K562 (cell line): ENCODE measurements around the gene DBNDD1. TPM values are rescaled to one million over a fixed set of nuclear protein-coding genes. Genes with fewer than 3 reads are reported as not detected.
"Not testable (repeated sequence)": the region's sequence is repeated elsewhere in the genome, so short reads cannot be mapped to it uniquely, and the experiment has no call there.

ENCODE experiments used
- ATAC-seq: fragments of 200-7000 bp; cut with Tn5 transposase; 3 replicates; pipeline ENCODE4 v1.9.1; 2020; ENCODE audit warnings: moderate library complexity
- BruUV-seq: library from RNA; stranded (reverse); fragments of 400-500 nt; replicated peaks from 2 replicates; lab custom pipeline; 2021; lab: Mats Ljungman, UMichigan
- CTCF ChIA-PET: fragments of 300-600 bp; formaldehyde crosslinking; extraction: SDS; loops from one replicate; lab custom pipeline; 2021; ENCODE audit warnings: low intra/inter-chr PET ratio; lab: Yijun Ruan, JAX
- POLR2A ChIA-PET: fragments of 300-600, 350-650 bp; sonication (Branson Sonifier 250); formaldehyde crosslinking; extraction: SDS; loops from one replicate; lab custom pipeline; 2021; ENCODE audit warnings: antibody characterized with exemption, inconsistent platforms; lab: Yijun Ruan, JAX
- DNase-seq, 4 experiments: peaks; one replicate each; pipeline versions ENCODE4 v3.0.0 to v3.0.0-alpha.2; 2011 to 2018; ENCODE audit warnings: low spot score in 3 of 4, mixed read lengths in 3 of 4; ENCODE audit errors: extremely low read depth in 1 of 4
- FAIRE-seq: peaks from 2 replicates; lab custom pipeline; 2011; peaks lifted over from hg19 to GRCh38; lab: Jason Lieb, UNC
- H2AFZ ChIP-seq: 2 replicates; pipeline ENCODE4 v1.6.0; 2011; ENCODE audit warnings: low read depth, low read length, control low read depth, inconsistent platforms
- H3K27ac ChIP-seq: fragments of 200-600 bp; 3 replicates; pipeline ENCODE4 v1.8.0; 2011; ENCODE audit warnings: low read depth, mild to moderate bottlenecking, control low read depth, inconsistent platforms, low read length, moderate library complexity, mixed read lengths; ENCODE audit errors: extremely low read depth
- H3K27me3 ChIP-seq, 2 experiments: fragments of 300-600 bp in 1 of 2; 2 replicates in 1 of 2; 3 replicates in 1 of 2; pipeline versions ENCODE4 v1.6.0 to v1.8.0; 2011; ENCODE audit warnings: inconsistent platforms in 2 of 2, low read length in 2 of 2, mild to moderate bottlenecking in 1 of 2, mixed read lengths in 1 of 2, moderate library complexity in 1 of 2; ENCODE audit not compliant: control insufficient read depth in 2 of 2, insufficient read depth in 2 of 2
- H3K36me3 ChIP-seq: fragments of 300-600 bp; 3 replicates; pipeline ENCODE4 v1.8.0; 2011; ENCODE audit warnings: mild to moderate bottlenecking, low read length, inconsistent platforms; ENCODE audit not compliant: control insufficient read depth, insufficient read depth
- H3K4me1 ChIP-seq, 2 experiments: fragments of 200-600 bp in 1 of 2; replicated peaks in 1 of 2; 2 replicates in 1 of 2; 3 replicates in 1 of 2; pipeline versions ENCODE4 v1.5.1 to v1.8.0; 2011; ENCODE audit warnings: inconsistent platforms in 2 of 2, low read length in 2 of 2, mild to moderate bottlenecking in 1 of 2, mixed read lengths in 1 of 2, moderate library complexity in 1 of 2; ENCODE audit not compliant: control insufficient read depth in 2 of 2, insufficient read depth in 2 of 2
- H3K4me2 ChIP-seq: 2 replicates; pipeline ENCODE4 v1.6.1; 2011; ENCODE audit warnings: low read length, control low read depth, inconsistent platforms, mixed read lengths; ENCODE audit not compliant: insufficient read depth
- H3K4me3 ChIP-seq: fragments of 200-600 bp; sonication (generic), shearing (Covaris generic); 2 replicates; pipeline ENCODE4 v1.5.1; 2016; ENCODE audit warnings: control low read depth, inconsistent platforms
- H3K79me2 ChIP-seq: fragments of 200-600 bp; 3 replicates; pipeline ENCODE4 v1.8.0; 2011; ENCODE audit warnings: low read length, inconsistent platforms; ENCODE audit not compliant: control insufficient read depth, insufficient read depth
- H3K9ac ChIP-seq, 2 experiments: 2 replicates each; pipeline versions ENCODE4 v1.6.0 to v1.6.1; 2011; ENCODE audit warnings: low read depth in 2 of 2, low read length in 2 of 2, control low read depth in 1 of 2, inconsistent platforms in 1 of 2, mild to moderate bottlenecking in 1 of 2, mixed read lengths in 1 of 2; ENCODE audit not compliant: insufficient read depth in 1 of 2
- H3K9me1 ChIP-seq: one replicate; pipeline ENCODE4 v1.6.0; 2011; ENCODE audit warnings: inconsistent platforms, mild to moderate bottlenecking, low read length, moderate library complexity; ENCODE audit not compliant: control insufficient read depth, insufficient read depth
- H3K9me3 ChIP-seq: replicated peaks from 2 replicates; pipeline ENCODE4 v1.5.1; 2011; ENCODE audit warnings: low read depth, low read length, inconsistent platforms; ENCODE audit not compliant: control insufficient read depth, insufficient read depth
- H4K20me1 ChIP-seq: replicated peaks from 2 replicates; pipeline ENCODE4 v1.6.1; 2011; ENCODE audit warnings: low read length, inconsistent platforms, mixed read lengths; ENCODE audit not compliant: control insufficient read depth, insufficient read depth
- ARID1B ChIP-seq: fragments of 450-650 bp; IDR thresholded peaks from 2 replicates; pipeline ENCODE4 v1.6.1; 2016; ENCODE audit warnings: antibody characterized with exemption, mild to moderate bottlenecking, inconsistent platforms
- BHLHE40 ChIP-seq: IDR thresholded peaks from 2 replicates; pipeline ENCODE4 v1.6.1; 2011; ENCODE audit warnings: low read length, improper control_type of control experiment
- ELF1 ChIP-seq: fragments of 200-800 bp; sonication (Bioruptor generic); IDR thresholded peaks from 2 replicates; pipeline ENCODE4 v1.6.1; 2016; ENCODE audit warnings: missing genetic modification characterization, missing compliant biosample characterization
- FOSL1 ChIP-seq: fragments of 200-800 bp; sonication (Bioruptor generic); conservative IDR thresholded peaks from 2 replicates; pipeline ENCODE4 v1.6.1; 2016; ENCODE audit warnings: missing genetic modification characterization, missing compliant biosample characterization
- GATAD2B ChIP-seq: fragments of 450-650 bp; IDR thresholded peaks from 2 replicates; pipeline ENCODE4 v1.6.1; 2017; ENCODE audit warnings: mild to moderate bottlenecking, borderline replicate concordance
- TEAD1 ChIP-seq, 2 experiments: fragments of 450-650 bp in 1 of 2; sonication (generic) in 1 of 2; formaldehyde crosslinking; IDR thresholded peaks; 2 replicates each; pipeline versions ENCODE4 v1.4.0 to v1.8.0; 2020 to 2022; ENCODE audit warnings: mild to moderate bottlenecking in 2 of 2, missing genetic modification reagents in 1 of 2
- WGBS: fragments of 100-300 bp; shearing (Covaris generic); methylation state at CpG from one replicate; pipeline ENCODE4 v1.1.6; 2016; ENCODE audit warnings: low coverage, mixed read lengths; ENCODE audit not compliant: insufficient coverage; ENCODE audit errors: missing lambda C conversion rate; 5-methylcytosine and 5-hydroxymethylcytosine counted together
- in situ Hi-C: fragments of 300-500 bp; cut with MboI; formaldehyde crosslinking; loops from 4 replicates; pipeline ENCODE4 v1.15.0; 2018; ENCODE audit warnings: inconsistent platforms, mixed read lengths
- intact Hi-C: fragments of 100-400 bp; cut with micrococcal nuclease; formaldehyde crosslinking; loops from 2 replicates; pipeline ENCODE4 v1.14.2; 2022
- polyA plus RNA-seq, 8 experiments: library from polyadenylated mRNA; depleted of rRNA in 4 of 8; stranded (reverse) in 5 of 8; unstranded in 3 of 8; fragments of >200 nt; fragmentation: Nextera tagmentation in 2 of 8; fragmentation: Illumina TruSeq in 1 of 8; extraction: Ambion mirVana in 2 of 8; extraction: Trizol in 1 of 8; gene quantifications; 2 replicates each; pipeline versions ENCODE4 v1.2.1 to v1.2.3, GENCODE V29; 2011 to 2014; ENCODE audit warnings: inconsistent platforms in 1 of 8, missing spikeins in 1 of 8
- total RNA-seq, 7 experiments: library from RNA; depleted of rRNA in 6 of 7; stranded (reverse); fragments of >200 nt in 6 of 7; fragmentation: Illumina TruSeq in 2 of 7; extraction: Trizol in 2 of 7; gene quantifications; 2 replicates each; pipeline versions ENCODE4 v1.2.1 to v1.2.3, GENCODE V29; 2011 to 2021; ENCODE audit warnings: low replicate concordance in 1 of 7

The DBNDD1 gene
- total and polyA plus RNA-seq, 9 of the 15 experiments (the other 6 are each of a cell fraction or from before 2014, with no cell fraction given), result 0.55 to 13.0 (median 5.8) TPM

DNA sequence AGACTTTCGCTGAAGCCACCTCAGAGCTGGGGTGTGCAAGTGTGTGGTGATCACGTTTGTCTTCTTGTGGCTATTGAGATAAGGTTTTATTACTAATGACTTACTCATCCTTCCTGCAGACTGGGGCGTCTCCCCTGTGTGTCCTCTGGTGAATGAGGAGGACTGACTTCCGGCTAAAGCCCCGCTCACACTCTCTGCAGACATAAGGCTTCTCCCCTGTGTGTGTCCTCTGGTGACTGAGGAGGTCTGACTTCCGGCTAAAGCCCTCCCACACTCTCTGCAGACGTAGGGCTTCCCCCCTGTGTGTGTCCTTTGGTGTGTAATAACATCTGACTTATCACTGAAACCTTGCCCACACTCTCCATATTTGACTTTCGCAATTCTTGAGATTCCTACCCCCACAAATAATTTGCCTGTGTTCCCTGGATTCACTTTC lies 38.5 kb upstream of the DBNDD1 start (continued):
- peak; percentile 97 for TF ChIP-seq FOSL1 (tag)
- peak; percentile 68 for TF ChIP-seq ARID1B
- no peak for TF ChIP-seq GATAD2B
- TF ChIP-seq ELF1 (tag), result peak; percentile 64
- no peak; a peak in 1 of 4 replicates for TF ChIP-seq TEAD1 (CRISPR knock-in tag; IDR thresholded peaks at IDR 0.05)
- peak; percentile 96 for TF ChIP-seq BHLHE40

DNA sequence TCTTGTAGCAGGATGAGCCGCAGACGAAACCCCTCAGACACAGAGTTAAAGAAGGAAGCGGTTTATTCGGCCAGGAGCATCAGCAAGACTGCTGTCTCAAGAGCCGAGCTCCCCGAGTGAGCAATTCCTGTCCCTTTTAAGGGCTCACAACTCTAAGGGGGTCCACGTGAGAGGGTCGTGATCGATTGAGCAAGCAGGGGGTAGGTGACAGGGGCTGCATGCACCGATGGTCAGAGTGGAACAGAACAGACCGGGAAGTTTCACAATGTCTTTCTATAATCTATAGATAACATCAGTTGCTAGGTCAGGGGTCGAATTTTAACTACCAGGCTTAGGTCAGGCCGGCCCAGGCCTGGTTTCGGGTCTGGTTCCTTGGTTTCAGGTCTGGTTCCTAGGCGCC lies 37.3 kb upstream of the DBNDD1 start:
- FAIRE-seq, H3K4me2 ChIP-seq, H3K9me1 ChIP-seq, ATAC-seq, H2AFZ ChIP-seq, BruUV-seq, H3K27me3 ChIP-seq, H3K4me3 ChIP-seq, H3K9me3 ChIP-seq, POLR2A ChIA-PET, intact Hi-C loops, H3K36me3 ChIP-seq, H3K27ac ChIP-seq, H4K20me1 ChIP-seq, CTCF ChIA-PET, H3K79me2 ChIP-seq, H3K9ac ChIP-seq, DNase-seq, in situ Hi-C loops: not testable (repeated sequence)
- peaks cover 6 to 15% of the 10 kb centered on the region in 2 experiments; a peak in 4 of 5 replicates for H3K4me1 ChIP-seq
- WGBS, result 60% methylated on average over 14 of the region's 15 CpGs
